ENCODE measurements around the gene ANKIB1. TPM values are rescaled to one million over a fixed set of nuclear protein-coding genes. Genes with fewer than 3 reads are reported as not detected.

ANKIB1 gene
- polyA plus RNA-seq, 1 experiment = 35.0 TPM

GRCh38 chr7:92282221-92282814 is 36.5 kb downstream of the ANKIB1 start:
- H3K4me3 ChIP-seq (ENCODE audit: low read depth, low read length) = no peak overlapping the region
- no peak for DNase-seq (ENCODE audit: low read depth)
- no peak for TF ChIP-seq CTCF (IDR thresholded peaks at IDR 0.05; ENCODE audit: insufficient read depth, low read depth, low read length)
- H3K27me3 ChIP-seq (ENCODE audit: control insufficient read depth, insufficient read depth, low read length) = no peaks in the 10 kb centered on the region
- H3K36me3 ChIP-seq (ENCODE audit: control insufficient read depth, insufficient read depth, low read length) = no peaks in the 10 kb centered on the region
- POLR2A ChIA-PET = no interaction called here
- CTCF ChIA-PET = interaction anchor here (0.6 to 1.2 kb wide), 3 partner anchors 9 to 168 kb away, joined by 3 to 4 read pairs (median 3); no protein-coding TSS in a partner anchor

- Histone ChIP-seq H3K4me3 (ENCODE audit: low read depth, low read length) (no peak overlapping the region), H3K27me3 (ENCODE audit: control insufficient read depth, insufficient read depth, low read length) (no peaks in the 10 kb centered on the region), H3K36me3 (ENCODE audit: control insufficient read depth, insufficient read depth, low read length) (no peaks in the 10 kb centered on the region)
- CTCF ChIA-PET = interaction anchor here (1.1 to 1.2 kb wide), 3 partner anchors 9 to 37 kb away, joined by 3 to 4 read pairs (median 3); partner anchors contain the start of genes ANKIB1 and KRIT1
- TF ChIP-seq CTCF (IDR thresholded peaks at IDR 0.05; ENCODE audit: insufficient read depth, low read depth, low read length) = no peak
- DNase-seq (ENCODE audit: low read depth) = no peak
- POLR2A ChIA-PET = no interaction called here
Observed at GRCh38 chr7:92282930-92283329, 37.2 kb downstream of the ANKIB1 start.

GRCh38 chr7:92289321-92289720 is 43.5 kb downstream of the ANKIB1 start:
- CTCF ChIA-PET = no interaction called here

GRCh38 chr7:92292981-92293380 is 47.2 kb downstream of the ANKIB1 start:
- ChIA-PET CTCF (interaction anchor here (1.3 to 1.6 kb wide), 2 partner anchors 12 to 154 kb away, joined by 3 to 4 read pairs; partner anchors contain the start of gene GATAD1), POLR2A (interaction anchor here (0.6 to 0.7 kb wide), 2 partner anchors 68 to 299 kb away, joined by 3 read pairs; no protein-coding TSS in a partner anchor)
- no peaks in the 10 kb centered on the region for H3K27me3 ChIP-seq (ENCODE audit: control insufficient read depth, insufficient read depth, low read length)
- no peak for TF ChIP-seq CTCF (IDR thresholded peaks at IDR 0.05; ENCODE audit: insufficient read depth, low read depth, low read length)
- DNase-seq (ENCODE audit: low read depth) = no peak
- H3K4me3 ChIP-seq (ENCODE audit: low read depth, low read length) = no peak overlapping the region
- H3K36me3 ChIP-seq (ENCODE audit: control insufficient read depth, insufficient read depth, low read length) = no peaks in the 10 kb centered on the region

More at GRCh38 chr7:92289321-92289720, 43.5 kb downstream of the ANKIB1 start:
- no peaks in the 10 kb centered on the region for H3K36me3 ChIP-seq (ENCODE audit: control insufficient read depth, insufficient read depth, low read length)
- TF ChIP-seq CTCF (IDR thresholded peaks at IDR 0.05; ENCODE audit: insufficient read depth, low read depth, low read length) = no peak
- DNase-seq (ENCODE audit: low read depth) = no peak
- no peaks in the 10 kb centered on the region for H3K27me3 ChIP-seq (ENCODE audit: control insufficient read depth, insufficient read depth, low read length)
- POLR2A ChIA-PET = no interaction called here
- H3K4me3 ChIP-seq (ENCODE audit: low read depth, low read length) = no peak overlapping the region

GRCh38 chr7:92293896-92294590 is 48.3 kb downstream of the ANKIB1 start:
- no peak for DNase-seq (ENCODE audit: low read depth)
- Histone ChIP-seq H3K4me3 (ENCODE audit: low read depth, low read length) (no peak overlapping the region), H3K27me3 (ENCODE audit: control insufficient read depth, insufficient read depth, low read length) (no peaks in the 10 kb centered on the region), H3K36me3 (ENCODE audit: control insufficient read depth, insufficient read depth, low read length) (no peaks in the 10 kb centered on the region)
- ChIA-PET CTCF (interaction anchor here (1.3 kb wide), 1 partner anchor 13 kb away, joined by 4 read pairs; no protein-coding TSS in a partner anchor), POLR2A (no interaction called here)
- TF ChIP-seq CTCF (IDR thresholded peaks at IDR 0.05; ENCODE audit: insufficient read depth, low read depth, low read length) = no peak

All from BJ (cell line).